Measurements from ENCODE around the gene AQP12A. TPM values are rescaled to one million over a fixed set of nuclear protein-coding genes. Genes with fewer than 3 reads are reported as not detected.

The AQP12A gene
- total RNA-seq, 1 experiment from 2014 or later, result not detected

DNA sequence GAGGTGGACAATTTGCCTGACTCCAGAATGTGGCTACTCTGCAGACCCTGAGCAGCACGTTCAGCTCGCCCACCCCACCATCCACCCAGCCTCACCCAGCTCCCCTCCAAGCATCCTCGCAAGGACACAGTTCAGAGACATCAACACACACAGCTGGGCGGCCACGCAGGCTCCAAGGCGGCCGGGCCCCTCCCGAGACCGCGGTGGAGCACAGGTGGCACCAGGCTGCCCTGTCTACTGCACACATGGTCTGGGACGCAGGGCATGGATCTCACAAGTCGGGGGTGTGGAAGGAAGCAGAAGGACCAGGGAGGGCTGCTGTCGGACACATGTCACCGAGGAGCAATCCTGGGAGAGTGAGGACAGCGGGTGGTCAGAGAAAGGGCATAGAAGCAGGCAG lies 36.2 kb downstream of the AQP12A start:
- Histone ChIP-seq H3K36me3 (ENCODE audit: control insufficient read depth in 1 of 2, insufficient read depth in 2 of 2, low read length in 2 of 2) (no peaks in the 10 kb centered on the region), H2AFZ (ENCODE audit: low read depth, low read length, poor library complexity, severe bottlenecking) (no peak overlapping the region), H4K20me1 (ENCODE audit: insufficient read depth) (no peaks in the 10 kb centered on the region), H3K4me3 (replicated peaks in 1 of 2; ENCODE audit: low read depth in 1 of 2, low read length in 2 of 2) (no peak overlapping the region), H3K79me2 (ENCODE audit: insufficient read depth, low read length) (no peaks in the 10 kb centered on the region), H3K9me3 (ENCODE audit: control insufficient read depth in 1 of 2, insufficient read depth in 1 of 2, low read depth in 1 of 2, low read length in 2 of 2) (no peaks in the 10 kb centered on the region), H3K9me2 (ENCODE audit: insufficient read depth) (no peaks in the 10 kb centered on the region), H3K27ac (ENCODE audit: low read depth, low read length) (no peak overlapping the region), H3K4me2 (ENCODE audit: low read length) (no peak overlapping the region), H3K27me3 (ENCODE audit: insufficient read depth, low read length) (no peaks in the 10 kb centered on the region), H3K4me1 (ENCODE audit: control insufficient read depth in 1 of 2, insufficient read depth in 2 of 2, low read length in 2 of 2) (peaks cover 0 to 2% of the 10 kb centered on the region in 2 experiments; a peak in 2 of 4 replicates), H3K9ac (ENCODE audit: low read length) (no peak overlapping the region)
- RAD21 ChIA-PET (ENCODE audit: low non-redundant PET in 1 of 2, low total read pairs in 2 of 2, uncharacterized antibody in 2 of 2, unreplicated experiment in 2 of 2), result no interaction called here
- POLR2A ChIA-PET, result no interaction called here
- intact Hi-C loops (cut with micrococcal nuclease), result no loop called here
- no peak for ATAC-seq
- no TSS peak for BruUV-seq (replicated peaks)
- DNase-seq (ENCODE audit: low read depth, low spot score), result no peak
- CTCF ChIA-PET, result no interaction called here
- TF ChIP-seq TCF7L2 (IDR thresholded peaks at IDR 0.05; ENCODE audit: borderline replicate concordance, extremely low read depth, insufficient read depth, insufficient read length) (no peak), SIN3A (IDR thresholded peaks at IDR 0.05; ENCODE audit: low read depth) (no peak), EZH2 (IDR thresholded peaks at IDR 0.05) (no peak), EGR1 (IDR thresholded peaks at IDR 0.05; ENCODE audit: low read depth) (no peak), CEBPB (IDR thresholded peaks at IDR 0.05; ENCODE audit: low read depth) (no peak)
- TF ChIP-seq, protein P1, sequence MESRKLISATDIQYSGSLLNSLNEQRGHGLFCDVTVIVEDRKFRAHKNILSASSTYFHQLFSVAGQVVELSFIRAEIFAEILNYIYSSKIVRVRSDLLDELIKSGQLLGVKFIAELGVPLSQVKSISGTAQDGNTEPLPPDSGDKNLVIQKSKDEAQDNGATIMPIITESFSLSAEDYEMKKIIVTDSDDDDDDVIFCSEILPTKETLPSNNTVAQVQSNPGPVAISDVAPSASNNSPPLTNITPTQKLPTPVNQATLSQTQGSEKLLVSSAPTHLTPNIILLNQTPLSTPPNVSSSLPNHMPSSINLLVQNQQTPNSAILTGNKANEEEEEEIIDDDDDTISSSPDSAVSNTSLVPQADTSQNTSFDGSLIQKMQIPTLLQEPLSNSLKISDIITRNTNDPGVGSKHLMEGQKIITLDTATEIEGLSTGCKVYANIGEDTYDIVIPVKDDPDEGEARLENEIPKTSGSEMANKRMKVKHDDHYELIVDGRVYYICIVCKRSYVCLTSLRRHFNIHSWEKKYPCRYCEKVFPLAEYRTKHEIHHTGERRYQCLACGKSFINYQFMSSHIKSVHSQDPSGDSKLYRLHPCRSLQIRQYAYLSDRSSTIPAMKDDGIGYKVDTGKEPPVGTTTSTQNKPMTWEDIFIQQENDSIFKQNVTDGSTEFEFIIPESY (IDR thresholded peaks at IDR 0.05; ENCODE audit: extremely low read depth, insufficient replicate concordance, low read length), result no peak
- TF ChIP-seq, protein P2, sequence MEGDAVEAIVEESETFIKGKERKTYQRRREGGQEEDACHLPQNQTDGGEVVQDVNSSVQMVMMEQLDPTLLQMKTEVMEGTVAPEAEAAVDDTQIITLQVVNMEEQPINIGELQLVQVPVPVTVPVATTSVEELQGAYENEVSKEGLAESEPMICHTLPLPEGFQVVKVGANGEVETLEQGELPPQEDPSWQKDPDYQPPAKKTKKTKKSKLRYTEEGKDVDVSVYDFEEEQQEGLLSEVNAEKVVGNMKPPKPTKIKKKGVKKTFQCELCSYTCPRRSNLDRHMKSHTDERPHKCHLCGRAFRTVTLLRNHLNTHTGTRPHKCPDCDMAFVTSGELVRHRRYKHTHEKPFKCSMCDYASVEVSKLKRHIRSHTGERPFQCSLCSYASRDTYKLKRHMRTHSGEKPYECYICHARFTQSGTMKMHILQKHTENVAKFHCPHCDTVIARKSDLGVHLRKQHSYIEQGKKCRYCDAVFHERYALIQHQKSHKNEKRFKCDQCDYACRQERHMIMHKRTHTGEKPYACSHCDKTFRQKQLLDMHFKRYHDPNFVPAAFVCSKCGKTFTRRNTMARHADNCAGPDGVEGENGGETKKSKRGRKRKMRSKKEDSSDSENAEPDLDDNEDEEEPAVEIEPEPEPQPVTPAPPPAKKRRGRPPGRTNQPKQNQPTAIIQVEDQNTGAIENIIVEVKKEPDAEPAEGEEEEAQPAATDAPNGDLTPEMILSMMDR (IDR thresholded peaks at IDR 0.05 in 2 of 3, conservative IDR thresholded peaks at IDR 0.05 in 1 of 3; ENCODE audit: borderline replicate concordance in 1 of 3, insufficient read depth in 1 of 3, low read depth in 2 of 3, low read length in 2 of 3), result no peak

All from HCT116 (cell line).